GM19468 (cell line): ENCODE data around the gene GPR176.
"Not testable (repeated sequence)": the region's sequence is repeated elsewhere in the genome, so short reads cannot be mapped to it uniquely, and the experiment has no call there.

Source experiments
- ATAC-seq: cut with Tn5 transposase; IDR thresholded peaks from one replicate; pipeline ENCODE4 v1.9.1; 2021; ENCODE audit warnings: mild to moderate bottlenecking, moderate library complexity, moderate number of reproducible peaks; ENCODE audit not compliant: unreplicated experiment; ENCODE audit errors: extremely low read depth

GPR176 gene

GRCh38 chr15:39826975-39827374, 93.1 kb downstream of the GPR176 start:
- no peak for ATAC-seq

GRCh38 chr15:39823634-39824033, 96.4 kb downstream of the GPR176 start:
- ATAC-seq, result no peak

DNA sequence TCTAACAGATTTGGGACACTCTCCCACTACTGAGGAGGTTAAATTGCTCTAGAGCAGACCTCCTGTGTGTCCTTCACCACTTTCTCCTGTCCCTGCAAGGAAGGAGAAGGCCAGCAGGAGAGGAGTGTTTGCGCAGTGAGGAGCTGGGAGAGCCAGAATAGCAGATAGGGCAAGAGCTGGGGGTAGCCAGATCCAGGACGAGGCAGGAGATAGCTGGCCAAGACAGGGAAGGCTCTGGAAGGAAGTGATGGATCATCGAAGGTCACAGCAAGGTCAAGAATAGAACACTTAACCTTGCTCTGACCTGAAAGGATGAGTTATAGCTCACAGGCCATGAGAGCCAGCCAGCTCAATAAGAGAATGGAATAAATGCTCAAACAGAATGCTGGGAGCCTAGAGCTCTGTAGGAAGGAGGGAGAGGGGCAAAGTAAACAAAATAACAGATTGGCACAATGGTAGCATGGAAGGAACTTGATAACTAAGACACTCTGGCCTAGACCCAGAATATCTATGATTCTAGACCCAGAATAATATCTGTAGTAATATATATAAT, 99.9 kb downstream of the GPR176 start:
- ATAC-seq, result no peak

DNA sequence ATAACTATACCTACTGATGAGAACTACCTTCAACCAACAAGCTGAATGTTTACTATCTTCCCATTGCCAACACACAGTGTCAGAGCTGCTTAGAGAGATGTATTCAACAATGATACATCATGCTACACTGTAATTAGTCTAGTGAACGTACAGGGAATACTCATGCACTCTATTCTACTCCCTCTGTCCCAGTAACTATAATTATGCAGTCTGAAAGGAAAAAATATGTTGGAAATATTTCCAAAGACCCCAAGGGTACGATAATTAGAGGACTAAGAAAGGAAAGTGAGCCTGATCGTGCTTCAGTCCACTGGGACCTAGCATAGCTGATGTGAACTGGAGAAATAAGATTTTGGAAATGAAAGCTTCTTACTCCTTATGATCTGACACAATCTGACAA, 100.5 kb downstream of the GPR176 start:
- no peak for ATAC-seq

DNA sequence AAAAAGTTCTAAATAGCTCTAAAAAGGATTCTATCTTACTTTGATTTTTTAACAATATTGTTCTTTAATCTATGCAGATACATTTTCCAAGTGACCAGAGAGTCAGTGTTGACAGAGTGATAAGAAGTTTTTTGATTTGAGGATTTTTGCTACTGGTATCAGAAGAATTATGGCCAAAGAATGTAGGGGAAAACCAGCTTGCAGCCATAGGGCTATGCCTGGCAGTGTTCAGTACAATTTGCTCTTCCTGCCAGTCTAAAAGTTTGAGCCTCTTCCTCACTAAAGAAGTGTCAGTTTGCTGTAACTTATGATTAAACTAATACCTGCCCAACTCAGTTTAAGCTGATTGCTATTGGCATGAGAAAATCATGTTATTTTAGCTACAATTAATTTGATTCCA, 102.2 kb downstream of the GPR176 start:
- ATAC-seq, result no peak

DNA sequence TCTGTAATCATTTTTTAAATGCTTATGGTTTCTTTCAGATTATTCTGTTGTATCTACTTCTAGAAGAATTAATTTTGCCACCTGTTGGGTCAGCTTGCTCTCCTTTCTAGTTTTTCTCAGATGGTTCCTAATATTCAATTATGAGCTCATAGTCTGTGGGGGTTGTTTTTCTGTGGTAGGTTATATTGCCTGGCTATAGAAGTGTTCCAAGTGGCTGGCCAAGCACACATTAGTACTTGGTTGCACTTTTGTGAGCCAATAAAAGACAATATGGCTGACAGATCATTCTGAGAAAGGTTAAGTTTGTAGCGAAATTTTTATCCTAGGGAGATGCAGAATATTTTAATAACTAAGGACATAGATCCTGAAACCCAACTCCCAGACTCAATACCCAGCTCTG, 105.6 kb downstream of the GPR176 start:
- ATAC-seq, result no peak

- not testable (repeated sequence) for ATAC-seq
Observed at GRCh38 chr15:39812651-39813050, 107.4 kb downstream of the GPR176 start.

DNA sequence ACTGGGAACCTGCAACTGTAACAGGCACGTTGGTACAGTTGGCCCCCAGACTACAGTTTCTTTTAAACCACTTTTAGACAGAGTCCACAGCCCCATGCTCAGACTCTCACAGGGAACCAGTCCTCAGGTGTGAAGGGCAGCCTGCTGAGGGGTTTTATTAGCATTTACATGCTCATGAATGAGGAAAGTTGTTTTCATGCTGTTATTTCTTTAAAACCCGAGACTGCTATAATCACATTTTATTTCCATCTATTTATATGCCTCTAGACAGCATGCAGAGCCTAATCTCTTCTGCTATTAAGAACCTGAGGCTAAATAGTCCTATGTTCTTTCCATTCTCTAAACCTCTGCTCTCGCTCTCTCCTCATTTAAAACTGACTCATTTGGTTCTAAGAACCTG, 111.2 kb downstream of the GPR176 start:
- no peak for ATAC-seq

- no peak for ATAC-seq
Observed at GRCh38 chr15:39807791-39808190, 112.3 kb downstream of the GPR176 start.

DNA sequence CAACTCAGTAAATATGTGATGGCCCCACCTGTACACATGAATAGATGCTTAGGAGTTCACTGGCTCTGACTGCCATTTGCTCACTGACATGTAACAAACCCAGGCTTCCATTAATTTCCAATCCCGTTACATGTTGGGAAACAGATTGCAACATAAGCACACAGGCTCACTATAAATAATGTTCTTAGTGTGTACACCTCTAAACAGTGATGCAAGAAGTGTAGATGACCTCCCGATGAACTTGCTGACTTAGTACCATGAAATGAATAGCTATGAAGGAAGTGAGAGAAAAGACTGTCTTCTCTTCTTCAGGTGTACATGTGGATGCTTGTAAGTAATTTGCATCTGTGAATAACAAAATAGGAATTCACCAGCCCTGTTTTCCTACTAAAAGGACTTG, 116.0 kb downstream of the GPR176 start:
- no peak for ATAC-seq

DNA sequence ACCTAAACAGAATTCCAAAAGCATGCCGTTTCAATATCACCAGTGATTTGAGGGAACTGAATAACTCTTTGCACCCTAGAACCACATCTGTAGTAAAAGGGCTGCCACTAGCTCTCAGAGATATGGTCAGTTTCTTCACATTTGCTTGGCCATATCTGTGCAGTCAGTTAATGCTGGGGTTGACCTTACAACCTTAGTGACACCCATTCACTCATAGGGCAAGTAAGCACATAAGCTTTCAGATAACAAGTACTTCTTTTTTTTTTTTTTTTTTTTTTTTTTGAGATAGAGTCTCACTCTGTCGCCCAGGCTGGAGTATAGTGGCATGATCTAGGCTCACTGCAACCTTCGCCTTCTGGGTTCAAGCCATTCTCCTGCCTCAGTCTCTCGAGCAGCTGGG, 117.0 kb downstream of the GPR176 start:
- ATAC-seq, result no peak

DNA sequence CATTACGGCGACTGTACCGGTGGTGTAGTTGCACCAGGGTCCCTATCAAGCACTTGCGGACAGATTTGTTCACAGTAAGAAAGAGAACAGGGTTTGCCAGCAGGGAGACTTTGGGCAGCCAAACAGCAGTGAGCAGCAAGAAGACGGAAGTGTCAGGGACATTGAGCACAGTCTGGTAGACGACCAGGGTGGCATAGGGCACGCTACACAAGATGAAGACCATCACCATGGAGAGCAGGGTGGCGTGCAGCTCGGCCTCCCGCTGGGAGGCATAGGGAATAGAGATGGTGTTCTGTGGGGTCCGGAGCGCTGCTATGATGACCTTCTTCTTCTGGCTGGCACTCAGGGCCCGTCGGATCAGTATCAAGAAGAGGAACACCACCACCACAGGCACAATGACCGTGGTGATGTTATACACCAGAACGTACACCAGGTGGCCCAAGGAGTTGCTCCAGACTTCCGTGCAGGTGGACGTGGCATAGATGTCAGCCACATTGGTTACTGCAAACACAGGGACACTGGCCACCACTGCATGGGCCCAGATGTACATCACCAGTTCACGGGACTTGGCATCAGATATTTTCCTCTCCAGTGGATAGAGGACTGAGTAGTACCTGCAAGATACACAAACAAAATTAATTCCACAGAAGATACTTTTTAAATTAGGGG, 118.3 kb downstream of the GPR176 start:
- peak; percentile 37 for ATAC-seq

DNA sequence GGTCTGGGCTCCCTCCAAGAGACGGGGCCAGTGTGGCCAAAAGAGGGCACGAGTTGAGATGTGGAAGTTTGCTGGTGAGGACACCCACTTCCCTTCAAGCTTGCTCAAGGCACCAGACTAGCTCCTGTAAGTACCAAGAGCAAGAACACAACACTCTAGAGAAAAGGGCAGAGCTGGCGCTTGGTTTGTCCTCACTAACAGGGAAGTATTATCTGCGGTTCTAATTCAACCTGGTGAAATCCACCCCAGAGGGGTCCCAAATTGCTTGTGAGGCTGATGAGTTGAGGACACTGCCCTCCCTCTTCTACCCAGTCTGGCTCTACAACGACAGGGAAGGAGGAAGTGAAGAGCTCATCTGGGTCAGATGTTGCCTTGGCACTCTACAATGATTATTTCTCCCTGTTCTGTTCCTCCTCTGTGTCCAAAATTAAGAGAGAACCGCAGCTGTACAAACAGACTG, 120.5 kb downstream of the GPR176 start:
- no peak for ATAC-seq

GRCh38 chr15:39798382-39798781, 121.7 kb downstream of the GPR176 start:
- ATAC-seq, result no peak

GRCh38 chr15:39797407-39797806, 122.7 kb downstream of the GPR176 start:
- no peak for ATAC-seq

DNA sequence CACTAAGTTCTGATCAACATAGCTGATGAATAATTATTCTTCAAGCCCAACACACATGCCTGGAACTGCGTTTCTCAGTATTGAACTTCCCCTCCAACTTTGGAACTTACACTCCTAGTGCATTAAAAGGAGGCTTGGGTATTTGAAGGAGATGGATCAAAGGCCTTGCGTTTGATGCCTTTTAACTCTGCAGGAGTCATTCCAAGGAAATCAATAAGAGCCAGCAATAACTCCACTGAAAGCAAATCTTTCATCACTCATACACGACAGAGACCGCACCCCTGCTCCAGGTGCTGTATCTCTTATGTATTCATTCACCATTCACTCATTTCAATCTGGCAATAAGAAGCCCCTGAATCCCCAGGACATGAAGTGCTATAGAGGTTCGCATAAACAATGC, 123.5 kb downstream of the GPR176 start:
- no peak for ATAC-seq

GRCh38 chr15:39795486-39795885, 124.6 kb downstream of the GPR176 start:
- ATAC-seq, result no peak

GRCh38 chr15:39794954-39795353, 125.1 kb downstream of the GPR176 start:
- ATAC-seq, result no peak

- ATAC-seq, result no peak
Observed at GRCh38 chr15:39793923-39794322, 126.1 kb downstream of the GPR176 start.

DNA sequence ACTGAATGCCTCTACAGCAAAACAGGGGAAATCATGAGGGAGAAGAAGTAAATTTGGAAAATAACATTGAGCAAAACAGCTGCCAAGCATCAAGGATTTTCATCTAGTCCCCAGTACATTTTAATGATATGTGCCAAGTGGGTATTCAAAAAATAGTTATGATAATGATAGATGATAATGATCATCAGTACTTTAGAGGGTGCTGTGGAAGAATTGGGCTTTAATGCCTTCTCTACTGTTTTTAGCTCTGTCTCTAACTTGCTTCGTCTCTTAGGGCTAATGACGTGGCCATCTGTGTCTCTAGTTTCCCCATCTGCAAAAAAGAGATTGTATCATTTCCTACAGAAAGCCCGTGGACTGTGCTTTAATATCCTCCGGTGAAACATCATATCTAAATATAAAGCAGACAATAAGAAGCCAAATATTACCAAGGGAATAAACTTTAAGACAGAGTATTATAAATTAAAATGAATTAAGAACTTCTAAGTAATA, 127.2 kb downstream of the GPR176 start:
- ATAC-seq, result no peak

DNA sequence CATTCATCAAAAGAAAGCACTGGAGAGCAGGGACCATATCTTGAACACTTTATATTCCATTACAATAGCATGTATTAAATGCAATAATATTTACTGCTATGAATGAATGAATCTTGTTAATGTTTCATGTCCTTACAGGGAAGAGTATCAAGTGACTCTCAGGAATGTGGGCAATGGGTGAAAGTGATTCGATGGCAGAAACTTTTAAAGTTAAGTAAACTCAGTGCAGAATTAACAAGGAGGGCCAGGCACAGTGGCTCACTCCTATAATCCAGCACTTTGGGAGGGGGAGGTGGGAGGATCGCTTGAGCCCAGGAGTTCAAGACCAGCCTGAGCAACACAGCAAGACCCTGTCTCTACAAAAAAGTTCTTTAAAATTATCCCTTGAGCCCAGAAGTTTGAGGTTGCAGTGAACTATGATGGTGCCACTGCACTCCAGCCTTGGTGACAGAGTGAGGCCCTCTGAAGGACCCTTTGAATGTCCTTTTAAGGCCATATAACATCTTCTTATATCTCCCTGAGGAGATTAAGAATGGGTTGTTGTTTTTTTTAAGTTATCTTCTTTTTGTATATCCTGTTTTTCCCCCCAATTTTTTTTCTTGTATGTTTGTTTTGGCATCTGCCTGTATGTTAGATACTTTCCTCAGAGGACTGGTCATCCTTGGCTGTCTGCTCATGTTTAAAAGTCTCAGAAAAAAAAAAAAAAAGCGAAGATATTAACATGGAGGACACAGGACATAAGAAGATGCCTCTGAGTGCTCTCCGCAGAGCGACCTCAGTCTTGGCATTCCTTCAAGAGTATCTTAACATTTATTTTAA, 127.8 kb downstream of the GPR176 start:
- ATAC-seq, result no peak
